ENCODE measurements around the gene SPATS2L. TPM values are rescaled to one million over a fixed set of nuclear protein-coding genes. Genes with fewer than 3 reads are reported as not detected.

Gene SPATS2L
- polyA plus RNA-seq, 1 of the 3 experiments (the other 2 are of a cell fraction): 86.8 TPM

- Histone ChIP-seq H3K9me2 (peaks cover 4% of the 10 kb centered on the region; the same call in 1 of the 2 replicates), H2AFZ (ENCODE audit: low read depth) (no peak overlapping the region), H3K27ac (ENCODE audit: low read depth in 2 of 2, low read length in 1 of 2) (no peak overlapping the region), H3K4me1 (ENCODE audit: control insufficient read depth in 1 of 2, insufficient read depth in 2 of 2, low read depth in 1 of 2, low read length in 1 of 2) (no peaks in the 10 kb centered on the region), H3K36me3 (replicated peaks in 1 of 2; ENCODE audit: control insufficient read depth in 1 of 2, insufficient read depth in 2 of 2, low read length in 1 of 2) (no peaks in the 10 kb centered on the region), H3K4me3 (ENCODE audit: low read depth in 2 of 2, low read length in 1 of 2) (no peak overlapping the region), H3K9ac (no peak overlapping the region), H3K79me2 (ENCODE audit: insufficient read depth) (no peaks in the 10 kb centered on the region), H3F3A (replicated peaks; ENCODE audit: insufficient read depth) (no peaks in the 10 kb centered on the region), H3K4me2 (no peak overlapping the region), H4K20me1 (ENCODE audit: insufficient read depth) (no peaks in the 10 kb centered on the region), H3K9me3 (no peaks in the 10 kb centered on the region), H3K27me3 (ENCODE audit: insufficient read depth) (no peaks in the 10 kb centered on the region; the same call in 1 of the 2 replicates)
- 96% methylated on average over 2 of the region's 2 CpGs for WGBS (ENCODE audit: low lambda C conversion rate)
- ChIA-PET POLR2A (no interaction called here), CTCF (no interaction called here)
- TF ChIP-seq TEAD4 (IDR thresholded peaks at IDR 0.05; ENCODE audit: borderline replicate concordance, insufficient read depth): no peak
- no peak for TF ChIP-seq FOXJ3 (CRISPR knock-in tag; IDR thresholded peaks at IDR 0.05)
- no peak for TF ChIP-seq FOSL2 (IDR thresholded peaks at IDR 0.05; ENCODE audit: borderline replicate concordance, low read depth)
- TF ChIP-seq GATA2 (CRISPR knock-in tag; IDR thresholded peaks at IDR 0.05): no peak
- TF ChIP-seq YY1 (IDR thresholded peaks at IDR 0.05; ENCODE audit: low read depth): no peak
- TF ChIP-seq NRF1 (IDR thresholded peaks at IDR 0.05; ENCODE audit: low read depth, low read length): no peak
- no peak for TF ChIP-seq RAD21 (IDR thresholded peaks at IDR 0.05; ENCODE audit: low read length)
- no peak for TF ChIP-seq USF1 (IDR thresholded peaks at IDR 0.05; ENCODE audit: borderline replicate concordance, low read depth)
- TF ChIP-seq EP300 (IDR thresholded peaks at IDR 0.05; ENCODE audit: borderline replicate concordance in 1 of 2, low read depth in 1 of 2, low read length in 1 of 2): no peak
- no peak for TF ChIP-seq GABPA (IDR thresholded peaks at IDR 0.05; ENCODE audit: low read depth)
- TF ChIP-seq REST (IDR thresholded peaks at IDR 0.05; ENCODE audit: low read depth, low read length): no peak
- no peak for TF ChIP-seq FOXM1 (IDR thresholded peaks at IDR 0.05; ENCODE audit: low read depth)
- no peak for TF ChIP-seq SMC3 (IDR thresholded peaks at IDR 0.05; ENCODE audit: low read depth, low read length)
- TF ChIP-seq MXI1 (IDR thresholded peaks at IDR 0.05; ENCODE audit: low read depth, low read length): no peak
- DNase-seq: no peak
Measured at GRCh38 chr2:200262047-200262446, 44.4 kb upstream of the SPATS2L start.

- H3K9ac ChIP-seq: no peak overlapping the region
- no peak overlapping the region for H3K4me2 ChIP-seq
- ChIA-PET CTCF (no interaction called here), POLR2A (no interaction called here)
- no peaks in the 10 kb centered on the region for H3K9me3 ChIP-seq
- no peak for DNase-seq
- H4K20me1 ChIP-seq (ENCODE audit: insufficient read depth): no peaks in the 10 kb centered on the region
- H3K79me2 ChIP-seq (ENCODE audit: insufficient read depth): no peaks in the 10 kb centered on the region
- H3F3A ChIP-seq (replicated peaks; ENCODE audit: insufficient read depth): no peaks in the 10 kb centered on the region
- H3K36me3 ChIP-seq (replicated peaks in 1 of 2; ENCODE audit: control insufficient read depth in 1 of 2, insufficient read depth in 2 of 2, low read length in 1 of 2): no peaks in the 10 kb centered on the region
- no peak overlapping the region for H2AFZ ChIP-seq (ENCODE audit: low read depth)
- no peaks in the 10 kb centered on the region for H3K4me1 ChIP-seq (ENCODE audit: control insufficient read depth in 1 of 2, insufficient read depth in 2 of 2, low read depth in 1 of 2, low read length in 1 of 2)
- no peaks in the 10 kb centered on the region for H3K27me3 ChIP-seq (ENCODE audit: insufficient read depth)
- H3K27ac ChIP-seq (ENCODE audit: low read depth in 2 of 2, low read length in 1 of 2): no peak overlapping the region
- 55% methylated on average over 1 of the region's 1 CpG for WGBS (ENCODE audit: low lambda C conversion rate)
- H3K9me2 ChIP-seq: peaks cover 4% of the 10 kb centered on the region; the same call in 1 of the 2 replicates
- no peak overlapping the region for H3K4me3 ChIP-seq (ENCODE audit: low read depth in 2 of 2, low read length in 1 of 2)
- no peak for TF ChIP-seq SMC3 (IDR thresholded peaks at IDR 0.05; ENCODE audit: low read depth, low read length)
- no peak for TF ChIP-seq RFX5 (IDR thresholded peaks at IDR 0.05; ENCODE audit: low read length)
- TF ChIP-seq ELF1 (IDR thresholded peaks at IDR 0.05): no peak
- TF ChIP-seq NFIC (IDR thresholded peaks at IDR 0.05; ENCODE audit: borderline replicate concordance): no peak
- TF ChIP-seq MXI1 (IDR thresholded peaks at IDR 0.05; ENCODE audit: low read depth, low read length): no peak
- no peak for TF ChIP-seq IRF3 (IDR thresholded peaks at IDR 0.05; ENCODE audit: low read depth, low read length)
- no peak for TF ChIP-seq PBX3 (IDR thresholded peaks at IDR 0.05)
- no peak for TF ChIP-seq GATA2 (CRISPR knock-in tag; IDR thresholded peaks at IDR 0.05)
- no peak for TF ChIP-seq ZBTB33 (IDR thresholded peaks at IDR 0.05; ENCODE audit: borderline replicate concordance, low read depth)
- no peak for TF ChIP-seq RXRA (IDR thresholded peaks at IDR 0.05; ENCODE audit: borderline replicate concordance, low read depth)
- no peak for TF ChIP-seq TCF12 (IDR thresholded peaks at IDR 0.05)
Measured at GRCh38 chr2:200263279-200263678, 43.2 kb upstream of the SPATS2L start.
